Measurements from ENCODE around the gene CDK12.

The CDK12 gene

DNA sequence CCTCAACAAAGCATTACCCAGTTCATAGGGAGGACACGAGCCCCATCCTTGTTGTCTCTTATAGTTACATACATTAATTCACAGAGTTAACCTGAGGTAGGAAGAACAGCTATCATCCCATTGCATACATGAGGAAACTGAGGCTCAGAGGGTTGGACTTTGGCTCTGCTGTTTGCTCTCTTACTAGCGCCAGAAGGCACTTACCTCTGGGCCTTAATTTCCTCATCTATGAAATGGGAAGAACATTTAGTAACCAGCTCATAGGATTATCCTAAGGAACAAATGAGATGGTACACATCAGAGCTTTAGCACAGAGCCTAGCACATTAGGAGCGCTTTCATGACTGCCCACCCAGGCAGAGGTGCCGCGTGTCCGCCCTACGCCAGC lies 118.8 kb downstream of the CDK12 start:
- no peaks in the 10 kb centered on the region for H3K4me1 ChIP-seq (ENCODE audit: insufficient read depth, low read length, poor library complexity, severe bottlenecking)
- H3K79me2 ChIP-seq (ENCODE audit: insufficient read depth, low read length): no peaks in the 10 kb centered on the region
- no peak for TF ChIP-seq CTCF (conservative IDR thresholded peaks at IDR 0.05; ENCODE audit: low read length)
- no peak for TF ChIP-seq EZH2phosphoT487 (IDR thresholded peaks at IDR 0.05; ENCODE audit: borderline replicate concordance)
- H3K9me3 ChIP-seq (ENCODE audit: insufficient read depth, low read depth, low read length): no peaks in the 10 kb centered on the region
- no peaks in the 10 kb centered on the region for H3F3A ChIP-seq (ENCODE audit: low read depth)
- H3K27me3 ChIP-seq (ENCODE audit: insufficient read depth, low read length, poor library complexity, severe bottlenecking): no peaks in the 10 kb centered on the region
- no peaks in the 10 kb centered on the region for H3K36me3 ChIP-seq (ENCODE audit: insufficient read depth, low read length)
- H2AFZ ChIP-seq (ENCODE audit: low read length): no peak overlapping the region
- no peaks in the 10 kb centered on the region for H4K20me1 ChIP-seq (ENCODE audit: insufficient read depth, low read length, poor library complexity, severe bottlenecking)
- H3K9me2 ChIP-seq (replicated peaks; ENCODE audit: low read depth, low read length): no peaks in the 10 kb centered on the region
- H3K9ac ChIP-seq (ENCODE audit: low read depth, low read length, poor library complexity, severe bottlenecking): no peak overlapping the region
- H3K4me2 ChIP-seq (ENCODE audit: low read depth, low read length, poor library complexity, severe bottlenecking): no peak overlapping the region
- H3K4me3 ChIP-seq (ENCODE audit: low read length, poor library complexity, severe bottlenecking): no peak overlapping the region

- Histone ChIP-seq H3K27me3 (ENCODE audit: insufficient read depth, low read length, poor library complexity, severe bottlenecking) (no peaks in the 10 kb centered on the region), H3K4me1 (ENCODE audit: insufficient read depth, low read length, poor library complexity, severe bottlenecking) (no peaks in the 10 kb centered on the region), H3K36me3 (ENCODE audit: insufficient read depth, low read length) (no peaks in the 10 kb centered on the region), H3K9ac (ENCODE audit: low read depth, low read length, poor library complexity, severe bottlenecking) (no peak overlapping the region), H3K79me2 (ENCODE audit: insufficient read depth, low read length) (no peaks in the 10 kb centered on the region), H3F3A (ENCODE audit: low read depth) (no peaks in the 10 kb centered on the region), H2AFZ (ENCODE audit: low read length) (no peak overlapping the region), H3K4me2 (ENCODE audit: low read depth, low read length, poor library complexity, severe bottlenecking) (no peak overlapping the region), H3K9me2 (replicated peaks; ENCODE audit: low read depth, low read length) (no peaks in the 10 kb centered on the region), H4K20me1 (ENCODE audit: insufficient read depth, low read length, poor library complexity, severe bottlenecking) (no peaks in the 10 kb centered on the region), H3K4me3 (ENCODE audit: low read length, poor library complexity, severe bottlenecking) (no peak overlapping the region), H3K9me3 (ENCODE audit: insufficient read depth, low read depth, low read length) (no peaks in the 10 kb centered on the region)
- no peak for TF ChIP-seq EZH2phosphoT487 (IDR thresholded peaks at IDR 0.05; ENCODE audit: borderline replicate concordance)
- TF ChIP-seq CTCF (conservative IDR thresholded peaks at IDR 0.05; ENCODE audit: low read length): no peak
These were observed 119.9 kb downstream of the CDK12 start for GRCh38 chr17:39581071-39581758.

DNA sequence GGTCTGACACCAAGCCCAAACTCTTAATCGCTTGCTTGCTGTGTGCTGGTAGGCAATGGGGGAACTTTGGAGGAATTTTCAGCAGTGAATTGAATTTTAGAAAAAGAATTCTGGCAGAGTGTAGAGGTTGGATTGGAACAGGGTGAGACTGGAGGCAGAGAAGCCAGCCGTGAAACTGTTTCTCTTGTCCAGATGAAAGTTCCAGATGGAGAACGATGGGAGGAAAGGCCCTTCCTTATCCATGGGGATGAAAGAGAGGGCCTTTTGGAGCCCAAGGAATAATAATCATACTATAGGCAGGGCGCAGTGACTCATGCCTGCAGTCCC lies 120.4 kb downstream of the CDK12 start:
- no peak overlapping the region for H2AFZ ChIP-seq (ENCODE audit: low read length)
- no peaks in the 10 kb centered on the region for H3K9me2 ChIP-seq (replicated peaks; ENCODE audit: low read depth, low read length)
- no peaks in the 10 kb centered on the region for H3K4me1 ChIP-seq (ENCODE audit: insufficient read depth, low read length, poor library complexity, severe bottlenecking)
- H3K4me3 ChIP-seq (ENCODE audit: low read length, poor library complexity, severe bottlenecking): no peak overlapping the region
- H3K4me2 ChIP-seq (ENCODE audit: low read depth, low read length, poor library complexity, severe bottlenecking): no peak overlapping the region
- H3K9ac ChIP-seq (ENCODE audit: low read depth, low read length, poor library complexity, severe bottlenecking): no peak overlapping the region
- no peaks in the 10 kb centered on the region for H4K20me1 ChIP-seq (ENCODE audit: insufficient read depth, low read length, poor library complexity, severe bottlenecking)
- H3F3A ChIP-seq (ENCODE audit: low read depth): no peaks in the 10 kb centered on the region
- TF ChIP-seq CTCF (conservative IDR thresholded peaks at IDR 0.05; ENCODE audit: low read length) (no peak), EZH2phosphoT487 (IDR thresholded peaks at IDR 0.05; ENCODE audit: borderline replicate concordance) (no peak)
- no peaks in the 10 kb centered on the region for H3K27me3 ChIP-seq (ENCODE audit: insufficient read depth, low read length, poor library complexity, severe bottlenecking)
- H3K9me3 ChIP-seq (ENCODE audit: insufficient read depth, low read depth, low read length): no peaks in the 10 kb centered on the region
- H3K79me2 ChIP-seq (ENCODE audit: insufficient read depth, low read length): no peaks in the 10 kb centered on the region
- H3K36me3 ChIP-seq (ENCODE audit: insufficient read depth, low read length): no peaks in the 10 kb centered on the region
